ENCODE data around the gene SRGAP2C.
"Not testable (repeated sequence)": the region's sequence is repeated elsewhere in the genome, so short reads cannot be mapped to it uniquely, and the experiment has no call there.

The SRGAP2C gene

DNA sequence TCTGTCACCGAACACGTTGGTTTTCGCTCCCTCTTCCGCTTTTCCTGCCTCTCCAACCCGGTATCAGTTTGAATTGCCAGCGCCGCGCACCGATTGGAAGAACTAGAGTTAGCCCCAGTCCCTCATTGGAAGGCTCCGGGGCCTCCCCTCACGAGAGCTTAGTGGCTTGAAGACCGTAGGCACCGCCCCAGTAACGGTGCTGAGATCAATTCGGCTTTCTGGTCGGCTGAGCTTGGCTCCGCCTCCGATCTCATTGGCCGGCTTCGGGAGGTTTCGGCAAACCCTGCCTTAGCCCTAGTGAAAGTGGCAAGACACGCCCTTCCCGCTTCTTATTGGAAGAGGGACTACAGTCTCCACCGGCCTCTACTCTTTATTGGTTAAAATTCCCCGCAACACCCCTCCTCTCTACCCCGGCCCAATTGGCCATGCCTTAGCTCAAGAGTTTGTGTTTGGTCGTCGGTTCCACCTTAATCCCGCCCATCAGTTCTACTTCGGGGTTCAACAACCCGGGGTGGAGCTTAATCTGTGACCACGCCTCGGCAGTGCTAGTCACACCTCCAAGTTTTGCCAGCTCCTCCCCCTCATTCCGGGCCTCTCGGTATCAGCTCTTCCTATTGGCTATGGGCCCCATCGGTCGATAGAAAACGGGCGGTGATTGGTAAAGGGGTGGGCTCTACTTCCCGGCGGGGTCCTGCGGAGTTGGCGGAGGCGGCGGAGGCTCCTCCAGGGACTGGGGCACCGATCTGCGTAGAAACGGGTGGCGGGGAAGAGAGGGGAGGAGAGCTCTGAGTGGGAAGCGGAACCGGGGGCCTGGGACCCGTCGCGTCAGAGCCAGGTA lies at the start of gene SRGAP2C, which contains the start of gene FAM72B:
Gene SRGAP2C (plus strand): TSS at position 686 of the 838 bp plus-strand sequence. CDS start 2,472 bp downstream, outside the sequence.
Gene FAM72B (minus strand): TSS at position 51 of the 838 bp plus-strand sequence. CDS start 851 bp downstream, outside the sequence.
- peak; percentile 98 for DNase-seq (ENCODE audit: low read depth)
- peak within 1 kb of the TSS; percentile 40 for H3K4me3 ChIP-seq (ENCODE audit: low read length)

DNA sequence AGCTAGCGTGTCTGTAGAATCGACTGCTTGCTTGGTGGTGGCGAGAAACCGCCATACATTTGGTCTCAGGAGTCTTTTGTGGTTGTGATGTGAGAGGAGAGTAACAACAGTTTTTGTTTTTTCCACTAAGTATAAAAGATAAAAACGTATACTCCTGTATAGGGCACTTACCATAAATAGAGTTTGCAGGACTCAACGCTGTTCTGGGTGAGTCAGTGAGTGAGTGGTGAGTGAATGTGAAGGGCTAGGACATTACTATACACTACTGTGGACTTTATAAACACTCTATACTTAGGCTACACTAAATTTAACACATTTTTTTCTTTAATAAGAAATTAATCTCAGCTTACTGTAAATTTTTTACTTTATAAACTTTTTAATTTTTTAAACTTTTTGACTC lies 44.4 kb upstream of the SRGAP2C start:
- not testable (repeated sequence) for H3K4me3 ChIP-seq (ENCODE audit: low read length); DNase-seq (ENCODE audit: low read depth)

DNA sequence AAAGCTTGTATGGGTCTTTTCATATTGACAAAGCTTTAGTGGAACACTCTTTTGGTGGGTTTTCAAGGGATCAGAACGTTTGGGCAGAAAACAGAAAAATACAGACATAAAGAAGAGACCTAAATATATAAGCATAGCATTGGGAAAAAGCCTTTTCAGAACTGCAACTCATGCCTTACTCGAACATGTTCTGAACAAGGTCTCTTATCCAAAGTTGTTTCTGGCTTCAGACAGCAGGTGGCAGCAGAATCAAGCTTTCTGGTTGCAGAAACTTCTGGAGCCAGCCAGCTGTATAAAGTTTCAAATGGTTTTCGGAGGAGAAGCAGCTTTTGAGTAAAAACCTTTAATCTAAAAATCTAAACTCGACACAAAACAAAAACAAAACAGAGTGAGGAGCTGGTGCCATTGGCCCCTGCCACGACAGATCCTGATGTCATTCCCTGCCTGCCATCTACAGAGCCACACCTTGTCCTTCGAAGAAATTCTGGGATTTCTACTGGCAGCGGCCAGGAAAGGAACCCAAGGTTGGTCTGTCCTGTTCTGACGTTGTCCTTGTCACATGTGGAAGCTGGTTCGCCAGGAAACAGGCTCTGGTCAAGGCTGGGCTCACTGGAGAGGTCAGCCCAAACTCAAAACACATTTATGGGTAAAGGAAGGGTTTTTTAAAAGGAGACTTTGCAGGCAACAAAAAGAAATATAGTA lies 36.1 kb upstream of the SRGAP2C start:
- not testable (repeated sequence) for DNase-seq (ENCODE audit: low read depth); H3K4me3 ChIP-seq (ENCODE audit: low read length)

DNA sequence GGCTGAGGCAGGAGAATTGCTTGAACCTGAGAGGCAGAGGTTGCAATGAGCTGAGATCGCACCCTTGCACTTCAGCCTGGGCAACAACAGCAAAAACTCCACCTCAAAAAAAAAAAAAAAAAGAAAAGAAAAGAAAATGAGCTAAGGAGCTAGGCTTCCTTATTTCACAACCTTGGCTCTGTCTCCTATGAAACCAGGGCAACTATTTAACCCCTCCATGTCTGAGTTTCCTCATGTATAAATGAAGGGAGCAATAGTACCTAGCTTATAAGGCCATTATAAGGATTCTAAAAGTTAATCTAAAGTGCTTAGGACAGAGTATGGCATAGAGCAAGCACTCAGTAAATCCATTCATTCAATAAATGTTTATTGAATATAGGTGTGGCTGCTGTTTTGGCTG lies 33.5 kb upstream of the SRGAP2C start:
- H3K4me3 ChIP-seq (ENCODE audit: low read length); DNase-seq (ENCODE audit: low read depth): not testable (repeated sequence)

DNA sequence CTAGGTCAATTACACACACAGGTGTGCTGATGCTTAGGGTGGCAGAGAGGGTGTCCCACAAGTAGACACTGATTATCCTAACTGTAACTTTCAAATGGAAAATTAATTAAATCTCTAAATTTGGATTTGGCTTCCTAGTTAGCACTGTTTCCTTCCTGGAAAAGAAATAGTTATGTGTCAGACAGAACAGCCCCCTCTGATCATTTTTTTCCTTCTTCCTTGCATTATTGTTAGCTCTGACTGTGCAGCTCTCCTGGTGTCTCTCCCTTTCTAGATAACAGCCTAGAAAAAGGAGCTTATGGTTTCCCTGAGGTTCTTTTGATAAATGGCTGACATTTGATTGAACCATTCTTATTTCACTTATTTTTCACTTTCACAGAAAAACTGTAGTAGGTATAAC lies 32.0 kb upstream of the SRGAP2C start:
- DNase-seq (ENCODE audit: low read depth); H3K4me3 ChIP-seq (ENCODE audit: low read length): not testable (repeated sequence)

DNA sequence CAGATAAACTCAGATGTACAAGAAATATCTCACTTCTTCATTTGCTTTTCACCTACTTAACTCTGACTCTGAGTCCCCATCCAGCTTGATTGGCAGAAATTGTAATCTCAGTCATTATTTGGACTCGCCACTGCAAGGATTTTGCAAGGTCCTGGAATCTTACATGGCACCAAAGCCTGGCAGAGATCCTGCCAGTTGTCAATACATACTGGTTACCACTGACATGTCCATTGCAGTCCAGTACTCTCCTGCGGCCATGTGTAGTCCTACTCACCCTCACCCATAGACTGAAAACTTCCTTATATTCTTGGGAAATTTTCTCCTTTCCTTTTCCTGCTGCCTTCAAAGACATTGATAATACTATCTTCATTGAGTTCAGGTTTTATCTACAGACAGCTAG lies 30.0 kb upstream of the SRGAP2C start:
- DNase-seq (ENCODE audit: low read depth); H3K4me3 ChIP-seq (ENCODE audit: low read length): not testable (repeated sequence)

DNA sequence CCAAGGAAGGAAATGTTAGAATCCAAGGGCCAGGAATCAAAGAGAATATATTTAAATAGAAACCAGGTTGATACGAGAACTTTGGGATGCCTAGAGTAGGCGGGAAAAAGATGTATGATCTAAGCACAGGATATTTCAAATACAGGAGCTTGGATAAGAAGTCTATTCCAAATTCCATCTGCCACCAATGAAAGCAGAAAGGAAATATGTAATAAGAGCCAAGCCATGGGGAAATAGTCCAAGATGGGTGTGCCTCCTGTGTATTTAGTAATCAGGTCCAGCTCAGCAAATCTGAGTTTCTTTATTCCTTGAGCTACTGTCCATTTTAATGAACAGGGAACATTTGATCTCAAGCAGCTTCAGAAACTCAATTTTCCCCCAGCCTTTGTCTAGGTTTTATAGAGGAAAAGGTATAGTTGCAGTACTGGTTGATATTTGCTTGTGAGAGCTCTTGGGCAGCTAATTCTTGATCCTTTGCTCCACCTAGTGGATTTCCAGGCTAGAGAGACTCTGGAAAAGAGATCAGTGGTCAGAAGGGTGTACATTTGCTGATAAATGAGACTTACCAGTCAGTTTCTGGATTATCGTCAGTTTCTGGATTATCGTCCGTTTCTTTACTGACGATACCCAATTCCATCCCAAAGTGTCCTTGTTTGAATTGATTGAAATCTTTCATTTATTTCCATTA lies 29.0 kb upstream of the SRGAP2C start:
- DNase-seq (ENCODE audit: low read depth), result peak; percentile 17
- TF ChIP-seq, protein P1, sequence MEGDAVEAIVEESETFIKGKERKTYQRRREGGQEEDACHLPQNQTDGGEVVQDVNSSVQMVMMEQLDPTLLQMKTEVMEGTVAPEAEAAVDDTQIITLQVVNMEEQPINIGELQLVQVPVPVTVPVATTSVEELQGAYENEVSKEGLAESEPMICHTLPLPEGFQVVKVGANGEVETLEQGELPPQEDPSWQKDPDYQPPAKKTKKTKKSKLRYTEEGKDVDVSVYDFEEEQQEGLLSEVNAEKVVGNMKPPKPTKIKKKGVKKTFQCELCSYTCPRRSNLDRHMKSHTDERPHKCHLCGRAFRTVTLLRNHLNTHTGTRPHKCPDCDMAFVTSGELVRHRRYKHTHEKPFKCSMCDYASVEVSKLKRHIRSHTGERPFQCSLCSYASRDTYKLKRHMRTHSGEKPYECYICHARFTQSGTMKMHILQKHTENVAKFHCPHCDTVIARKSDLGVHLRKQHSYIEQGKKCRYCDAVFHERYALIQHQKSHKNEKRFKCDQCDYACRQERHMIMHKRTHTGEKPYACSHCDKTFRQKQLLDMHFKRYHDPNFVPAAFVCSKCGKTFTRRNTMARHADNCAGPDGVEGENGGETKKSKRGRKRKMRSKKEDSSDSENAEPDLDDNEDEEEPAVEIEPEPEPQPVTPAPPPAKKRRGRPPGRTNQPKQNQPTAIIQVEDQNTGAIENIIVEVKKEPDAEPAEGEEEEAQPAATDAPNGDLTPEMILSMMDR (IDR thresholded peaks at IDR 0.05; ENCODE audit: insufficient read depth, low read depth, low read length, missing control alignments), result peak; percentile 13
- H3K4me3 ChIP-seq (ENCODE audit: low read length), result not testable (repeated sequence)

DNA sequence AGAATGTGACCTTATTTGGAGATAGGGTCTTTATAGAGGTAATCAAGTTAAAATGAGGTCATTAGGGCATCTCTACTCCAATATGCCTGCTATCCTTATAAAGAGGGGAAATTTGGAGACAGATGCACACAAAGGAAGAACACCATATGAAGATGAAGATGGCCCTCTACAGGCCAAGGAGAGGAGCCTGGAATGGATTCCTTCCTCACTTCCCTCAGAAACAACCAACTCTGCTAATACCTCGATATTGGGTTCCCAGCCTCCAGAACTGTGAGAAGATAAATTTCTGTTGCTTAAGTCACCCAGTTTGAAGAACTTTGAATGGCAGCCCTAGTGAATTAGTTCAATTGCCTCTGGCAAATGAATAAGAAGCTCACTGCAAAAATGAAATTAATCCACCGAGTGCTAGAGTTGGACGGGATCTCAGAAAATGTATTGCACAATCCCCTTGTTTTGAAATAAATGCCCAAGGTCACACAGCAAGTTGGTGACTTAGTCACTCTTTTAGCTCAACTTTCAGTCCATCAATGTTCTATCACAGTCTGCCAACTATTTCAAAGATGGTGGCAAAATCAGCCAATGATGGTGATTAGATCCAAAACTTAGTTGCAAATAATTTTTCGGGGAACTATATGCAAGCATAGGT lies 27.7 kb upstream of the SRGAP2C start:
- not testable (repeated sequence) for H3K4me3 ChIP-seq (ENCODE audit: low read length); DNase-seq (ENCODE audit: low read depth)

DNA sequence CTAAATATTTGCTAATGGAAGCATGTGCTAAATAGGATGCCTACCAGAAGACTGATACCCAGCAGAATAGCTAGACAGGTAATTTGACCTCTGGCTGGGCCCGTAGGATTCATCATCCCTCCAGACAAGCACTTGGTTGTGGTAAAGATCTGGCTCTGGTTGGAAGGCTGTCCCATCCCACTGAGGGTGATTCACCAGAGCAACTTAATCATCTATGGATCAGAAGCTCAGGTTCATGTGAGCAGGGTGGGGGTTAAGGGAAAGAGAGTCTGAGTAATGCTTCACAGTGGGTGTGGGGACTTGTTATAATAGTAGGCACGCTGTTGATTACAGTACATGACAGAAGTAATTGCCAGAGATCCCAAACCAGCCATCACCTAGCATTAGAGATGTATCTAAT lies 27.2 kb upstream of the SRGAP2C start:
- H3K4me3 ChIP-seq (ENCODE audit: low read length); DNase-seq (ENCODE audit: low read depth): not testable (repeated sequence)

DNA sequence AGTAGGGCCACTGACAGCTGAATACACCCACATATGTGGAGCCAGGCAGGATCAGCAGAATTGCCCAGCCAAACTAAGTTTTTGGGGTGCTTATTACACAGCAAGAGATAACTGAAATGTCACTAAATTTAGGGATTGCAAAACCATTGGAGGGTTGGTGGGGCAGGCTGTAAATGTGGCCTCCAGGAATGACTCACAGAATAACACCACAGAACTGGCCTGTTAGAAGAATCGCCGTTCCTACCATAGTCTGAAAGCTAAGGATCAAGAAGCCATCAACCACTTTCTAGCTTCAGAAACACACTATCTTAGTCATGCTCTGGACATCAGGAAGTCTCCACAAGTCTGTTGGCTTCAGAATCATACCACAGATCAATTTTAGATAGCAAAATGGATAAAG lies 24.7 kb upstream of the SRGAP2C start:
- not testable (repeated sequence) for DNase-seq (ENCODE audit: low read depth); H3K4me3 ChIP-seq (ENCODE audit: low read length)

DNA sequence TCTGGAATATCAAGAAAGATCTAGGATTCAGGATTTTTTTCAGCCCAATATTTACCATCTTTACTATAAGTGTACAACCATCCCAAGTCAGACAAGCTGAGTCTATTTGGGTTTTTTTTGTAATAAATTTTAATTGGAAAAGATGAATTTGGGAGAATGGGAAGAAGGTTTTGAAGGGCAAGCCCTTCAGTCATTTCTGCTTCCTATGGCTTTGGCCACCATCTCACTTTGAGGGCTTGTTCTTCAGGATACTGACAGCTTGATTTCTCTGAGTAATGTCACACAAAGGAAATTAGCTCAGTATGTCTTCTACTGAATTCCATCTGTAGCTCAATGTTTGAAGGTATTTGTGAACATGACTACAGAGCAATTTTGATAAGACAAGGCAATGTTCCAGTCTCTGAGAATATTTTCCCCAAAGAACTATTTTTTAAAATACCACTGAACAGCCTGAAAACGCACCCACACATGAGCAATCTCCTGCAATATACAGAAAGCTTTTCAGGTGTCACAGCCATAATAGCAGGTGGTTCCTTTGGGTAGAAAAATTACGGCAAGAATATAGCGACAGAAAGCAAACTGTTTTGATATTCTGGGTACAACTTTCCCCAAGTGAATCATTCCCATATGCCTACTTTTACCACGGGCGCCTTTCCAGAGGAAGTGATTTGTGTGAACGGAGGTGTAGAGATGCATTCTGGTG lies 23.4 kb upstream of the SRGAP2C start:
- not testable (repeated sequence) for DNase-seq (ENCODE audit: low read depth); H3K4me3 ChIP-seq (ENCODE audit: low read length)

DNA sequence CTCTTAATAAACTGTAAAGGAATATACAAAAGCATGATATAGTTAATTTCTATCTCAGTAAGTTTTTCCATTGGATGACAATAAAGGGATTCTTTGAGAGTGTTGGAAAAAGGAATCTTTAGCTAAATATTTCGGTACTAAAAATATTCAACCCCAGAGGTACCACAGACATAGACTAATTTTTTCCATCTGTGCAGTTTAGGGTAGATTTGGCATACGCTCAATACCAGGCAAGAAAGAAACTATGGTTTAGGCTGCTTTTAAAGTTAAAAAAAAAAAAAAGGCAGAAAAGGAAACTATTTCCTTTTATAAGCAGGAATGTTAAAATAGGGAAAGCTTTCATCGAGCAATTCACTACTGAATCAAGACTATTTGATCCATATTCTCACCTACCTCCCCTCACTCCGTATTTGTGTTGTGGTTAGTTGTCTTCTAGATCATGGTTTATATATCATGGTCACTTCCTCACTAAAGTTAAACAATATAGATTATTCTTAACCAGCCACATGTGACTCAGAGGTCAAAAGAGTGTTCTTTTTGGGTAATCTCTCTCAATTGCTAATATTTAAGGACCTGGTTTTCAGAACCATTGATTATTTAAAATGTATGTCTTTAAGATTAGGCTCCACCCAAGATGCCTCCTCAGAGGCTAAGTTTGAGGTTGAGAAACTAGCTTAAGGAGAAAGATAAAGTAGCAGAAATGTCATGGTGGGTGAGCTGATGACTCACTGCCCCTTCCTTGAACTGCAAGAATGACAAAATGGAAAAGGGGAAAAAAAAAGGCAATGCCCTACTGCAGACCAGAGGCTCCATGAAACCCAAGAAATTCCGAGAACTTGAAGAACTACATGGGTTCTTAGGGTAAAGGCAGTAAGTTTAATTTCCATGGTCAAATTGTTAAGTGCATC lies 20.7 kb upstream of the SRGAP2C start:
- not testable (repeated sequence) for H3K4me3 ChIP-seq (ENCODE audit: low read length)
- peak; percentile 4 for DNase-seq (ENCODE audit: low read depth)

DNA sequence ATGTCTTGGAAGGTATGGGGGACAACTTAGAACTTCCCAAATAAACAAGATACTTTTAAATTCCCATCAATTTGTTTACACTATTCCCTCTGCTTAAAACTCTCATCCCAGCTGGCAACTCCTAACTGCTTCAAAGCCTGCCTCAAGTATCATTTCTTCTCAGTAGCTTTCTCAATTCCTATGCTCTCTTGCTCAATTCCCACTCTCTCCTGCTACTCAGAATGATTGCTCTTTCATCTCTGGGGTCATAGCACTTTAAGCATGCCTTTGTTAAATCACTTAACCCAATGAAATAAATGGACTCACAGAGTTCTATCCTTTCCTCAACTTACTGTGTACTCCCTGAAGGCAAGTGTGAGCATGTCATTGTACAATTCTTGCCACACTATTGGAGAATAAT lies 19.5 kb upstream of the SRGAP2C start:
- DNase-seq (ENCODE audit: low read depth), result peak; percentile 32
- H3K4me3 ChIP-seq (ENCODE audit: low read length), result not testable (repeated sequence)

DNA sequence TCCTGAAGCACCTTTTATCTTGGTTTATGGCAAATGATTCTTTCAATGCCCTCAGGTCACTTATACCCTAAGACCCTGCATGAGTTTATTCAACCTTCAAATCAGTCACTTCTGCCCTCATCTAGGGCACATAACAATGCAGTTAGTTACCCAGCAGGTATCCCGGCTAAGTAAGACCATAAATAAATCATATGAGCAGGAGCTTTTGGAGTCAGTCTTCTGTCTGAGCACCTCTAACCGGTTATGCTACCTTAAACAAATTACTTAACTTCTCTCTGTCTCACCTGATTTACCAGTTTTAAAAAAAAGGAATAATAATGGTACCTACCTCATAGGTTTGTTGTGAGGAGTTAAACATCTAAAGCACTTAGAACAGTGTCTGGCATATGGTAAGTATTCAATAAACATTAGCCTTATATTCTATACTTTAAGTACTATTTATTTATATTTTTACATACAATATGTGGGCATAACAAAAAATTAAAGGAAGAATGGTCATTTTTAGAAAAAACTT lies 17.5 kb upstream of the SRGAP2C start:
- peak; percentile 34 for DNase-seq (ENCODE audit: low read depth)
- not testable (repeated sequence) for H3K4me3 ChIP-seq (ENCODE audit: low read length)

DNA sequence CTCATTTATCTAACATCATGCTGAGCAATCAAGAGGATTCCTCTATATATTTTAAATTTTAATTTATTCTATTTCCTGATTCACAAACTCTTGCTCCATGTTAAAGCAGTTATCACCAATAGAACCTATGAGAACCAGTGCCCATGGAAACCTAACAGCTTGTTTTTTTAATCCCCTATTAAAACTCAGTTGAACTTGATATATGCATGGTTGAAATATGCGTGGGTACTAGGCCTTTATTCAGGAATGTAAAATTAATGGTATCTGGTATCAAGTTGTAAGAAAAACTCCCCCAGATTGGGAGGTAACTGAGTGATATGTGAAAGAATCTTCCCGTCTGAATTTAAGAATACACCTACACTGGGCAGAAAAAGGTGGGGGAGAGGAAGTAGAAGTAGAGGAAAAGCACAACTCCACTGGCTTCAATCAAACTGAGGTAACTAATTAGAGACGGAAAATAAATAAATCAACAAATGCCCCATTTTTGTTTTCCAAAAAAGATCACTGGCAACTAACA lies 16.6 kb upstream of the SRGAP2C start:
- H3K4me3 ChIP-seq (ENCODE audit: low read length); DNase-seq (ENCODE audit: low read depth): not testable (repeated sequence)

DNA sequence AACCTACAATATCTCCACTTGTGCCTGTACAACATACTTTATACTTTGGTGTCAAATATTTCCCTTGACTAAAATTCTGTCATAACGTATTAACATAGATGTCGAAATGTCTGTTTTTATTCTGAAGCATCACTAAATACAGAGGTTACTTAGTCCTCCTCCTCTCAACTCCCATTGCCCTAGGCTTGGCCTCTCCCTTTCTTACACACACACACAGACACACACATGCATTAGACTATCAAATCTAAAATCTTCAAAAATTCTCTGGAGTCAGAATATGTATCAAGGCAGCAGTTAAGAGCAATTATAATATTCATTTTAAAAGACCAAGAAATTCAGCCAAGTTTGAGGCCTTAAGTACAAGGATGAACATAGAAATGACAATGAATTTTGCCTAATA lies 8.1 kb upstream of the SRGAP2C start:
- not testable (repeated sequence) for H3K4me3 ChIP-seq (ENCODE audit: low read length); DNase-seq (ENCODE audit: low read depth)

Measured in epithelial cell of esophagus (primary cell).